CD4-positive, alpha-beta T cell treated with Interleukin-4 for 1 hour (primary cell): ENCODE results near the gene ZNF223.
A peak's percentile ranks its signal among the peaks of the same experiment; 100 is the strongest.

Experiments used
- DNase-seq, 2 donors: peaks; one replicate each; pipeline ENCODE4 v3.0.0-alpha.2; 2020 to 2022

ZNF223 gene

DNA sequence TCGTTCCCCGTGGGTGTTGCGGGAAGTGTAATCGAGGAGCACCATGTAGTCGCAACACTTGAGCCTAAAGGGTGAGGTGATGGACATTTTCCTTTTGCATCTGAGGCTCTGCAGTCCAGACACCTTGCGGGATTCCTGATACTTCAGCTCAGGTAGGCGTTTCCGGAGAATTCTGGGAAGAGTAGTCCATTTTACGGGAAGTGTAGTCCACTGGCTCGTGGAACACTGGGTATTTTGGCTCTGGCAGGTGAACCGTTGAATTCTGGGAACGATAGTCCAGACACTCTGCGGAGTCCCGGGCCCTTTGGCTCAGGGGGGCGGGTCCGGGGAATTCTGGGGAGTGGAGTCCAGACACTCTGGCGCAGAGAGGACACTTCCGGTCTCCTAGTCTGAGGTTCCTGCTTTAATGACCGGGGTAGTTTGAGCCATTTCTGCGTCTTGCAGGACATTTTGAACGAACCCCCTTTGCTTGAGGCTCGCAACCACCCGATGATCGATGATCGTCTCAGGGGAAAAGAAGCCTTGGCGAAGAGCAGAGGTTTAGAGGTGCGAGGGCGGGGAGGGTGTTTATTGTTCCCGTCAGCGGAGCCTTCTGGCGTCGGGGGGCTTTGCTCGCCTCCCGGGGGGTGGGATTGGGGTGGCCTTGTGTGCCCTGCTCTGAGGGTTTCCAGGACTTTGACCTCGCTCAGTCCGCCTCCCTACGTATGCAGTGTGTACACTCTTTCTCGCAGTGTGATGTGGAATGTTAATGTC is at the start of gene ZNF223:
ZNF223 (plus strand) TSS at position 387 of the 753 bp plus-strand sequence. CDS start 3,141 bp downstream, outside the sequence.
- peak; percentile 68 to 71 for DNase-seq

- no peak for DNase-seq
These were observed 49.6 kb upstream of the ZNF223 start for GRCh38 chr19:44002212-44002565.

DNA sequence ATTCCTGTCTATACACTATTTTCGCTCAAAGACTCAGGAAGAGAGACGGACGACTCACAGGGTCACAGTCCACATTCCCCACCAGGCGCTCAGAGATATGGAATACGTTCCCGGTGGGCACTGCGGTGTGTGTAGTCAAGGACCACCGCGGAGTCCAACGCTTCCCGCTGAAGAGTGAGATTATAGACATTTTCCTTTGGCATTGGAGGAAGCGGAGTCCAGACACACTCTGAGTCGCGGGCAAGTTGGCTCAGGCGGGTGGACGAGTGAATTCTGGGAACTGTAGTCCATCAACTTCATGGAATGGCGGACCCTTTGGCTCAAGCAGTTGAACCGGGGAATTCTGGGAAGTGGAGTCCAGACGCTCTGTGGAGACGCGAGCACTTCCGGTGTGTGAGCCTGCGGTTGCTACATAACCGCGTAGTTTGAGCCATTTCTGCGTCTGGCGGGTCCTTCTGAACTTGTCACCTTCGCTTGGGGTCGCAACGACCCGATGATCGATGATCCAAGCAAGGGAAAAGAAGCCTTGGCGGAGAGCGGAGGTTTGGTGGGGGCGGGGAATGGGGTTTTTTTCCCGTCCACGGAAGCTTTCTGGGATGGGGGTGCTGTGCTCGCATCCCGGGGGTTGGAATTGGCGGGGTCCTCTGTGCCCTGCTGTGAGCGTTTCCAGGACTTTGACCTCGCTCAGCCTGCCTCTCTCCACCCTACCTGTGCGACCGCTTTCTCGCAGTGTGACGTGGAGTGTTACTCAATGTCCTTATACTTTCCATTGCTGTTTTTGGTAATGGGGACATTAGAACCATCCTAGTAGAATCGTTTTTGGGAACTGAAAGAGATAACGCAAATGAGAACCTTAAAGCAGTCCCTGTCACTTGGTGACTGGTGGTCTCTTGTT is 49.0 kb upstream of the ZNF223 start, which contains the start of gene ZNF230:
ZNF230 (plus strand) TSS at position 392 of the 895 bp plus-strand sequence. CDS start 4,122 bp downstream, outside the sequence.
- peak; percentile 93 for DNase-seq

DNA sequence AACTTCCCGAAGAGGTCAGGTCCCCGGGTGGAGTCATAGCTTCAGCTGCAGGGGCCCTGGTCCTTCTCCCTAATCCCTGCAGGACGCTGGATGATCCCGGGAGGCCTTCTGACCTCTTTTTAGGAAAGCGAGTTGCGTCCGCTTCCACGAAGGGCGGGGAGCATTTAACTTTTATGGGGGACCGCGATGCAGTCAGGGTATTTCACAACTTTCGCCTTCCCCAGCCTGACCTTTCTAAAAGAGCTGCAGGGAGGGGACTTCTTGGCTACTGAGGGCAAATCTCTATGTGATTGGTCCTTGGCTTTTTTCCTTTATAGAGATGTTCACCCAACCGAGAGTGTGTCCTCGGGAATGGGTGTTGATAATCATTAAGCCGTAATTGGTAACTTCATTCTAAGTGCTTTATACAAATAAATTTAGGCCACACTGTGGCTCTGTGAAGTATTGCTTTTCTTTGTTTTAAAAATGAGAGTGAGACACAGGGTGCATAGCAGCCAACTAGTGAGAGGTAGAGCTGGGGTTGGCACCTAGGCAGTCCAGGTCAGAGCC is 48.3 kb upstream of the ZNF223 start:
- peak in 1 of 2 donors; percentile 23 for DNase-seq

DNA sequence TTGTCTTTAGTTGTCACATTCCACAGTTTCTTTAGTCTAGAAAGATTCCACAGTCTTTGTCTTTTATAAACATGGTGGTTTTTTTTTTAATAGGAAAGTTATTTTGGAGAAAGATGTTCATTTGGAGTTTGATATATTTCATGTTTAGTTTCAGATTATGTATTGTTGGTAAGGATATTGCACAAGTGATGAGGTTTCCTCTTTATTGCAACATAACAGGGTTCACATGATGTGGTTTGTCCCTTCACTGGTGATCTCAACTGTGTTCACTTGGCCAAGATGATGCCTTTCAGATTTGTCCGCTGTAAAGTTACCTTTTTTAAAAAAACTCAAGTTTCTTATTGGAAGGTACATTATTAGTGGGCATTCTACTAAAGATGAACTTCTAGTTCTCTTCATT is 45.9 kb upstream of the ZNF223 start:
- DNase-seq: no peak

GRCh38 chr19:44007473-44007872 is 44.4 kb upstream of the ZNF223 start:
- no peak for DNase-seq

DNA sequence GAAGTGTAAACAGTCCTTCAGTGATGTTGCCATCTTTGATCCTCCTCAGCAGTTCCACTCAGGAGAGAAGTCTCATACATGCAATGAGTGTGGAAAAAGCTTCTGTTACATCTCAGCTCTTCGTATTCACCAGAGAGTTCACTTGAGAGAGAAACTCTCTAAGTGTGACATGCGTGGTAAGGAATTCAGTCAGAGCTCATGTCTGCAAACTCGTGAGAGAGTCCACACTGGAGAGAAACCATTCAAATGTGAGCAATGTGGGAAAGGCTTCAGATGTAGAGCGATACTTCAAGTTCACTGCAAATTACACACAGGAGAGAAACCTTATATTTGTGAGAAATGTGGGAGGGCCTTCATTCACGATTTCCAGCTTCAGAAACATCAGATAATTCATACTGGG is 41.4 kb upstream of the ZNF223 start:
- no peak for DNase-seq

- DNase-seq: no peak
These were observed 32.3 kb upstream of the ZNF223 start for GRCh38 chr19:44019498-44019897.

DNA sequence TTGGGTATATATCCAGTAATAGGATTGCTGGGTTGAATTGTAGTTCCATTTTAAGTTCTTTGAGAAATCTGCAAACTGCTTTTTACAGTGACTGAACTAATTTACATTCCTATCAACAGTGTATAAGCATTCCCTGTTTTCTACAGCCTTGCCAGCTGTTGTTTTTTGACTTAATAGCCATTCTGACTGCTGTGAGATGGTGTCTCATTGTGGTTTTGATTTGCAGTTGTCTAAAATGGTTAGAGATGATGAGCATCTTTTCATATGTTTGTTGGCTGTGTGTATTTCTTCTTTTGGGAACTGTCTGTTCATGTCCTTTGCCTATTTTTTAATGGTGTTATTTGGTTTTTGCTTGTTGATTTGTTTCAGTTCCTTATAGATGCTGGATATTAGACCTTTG is 30.6 kb upstream of the ZNF223 start:
- DNase-seq: no peak

DNA sequence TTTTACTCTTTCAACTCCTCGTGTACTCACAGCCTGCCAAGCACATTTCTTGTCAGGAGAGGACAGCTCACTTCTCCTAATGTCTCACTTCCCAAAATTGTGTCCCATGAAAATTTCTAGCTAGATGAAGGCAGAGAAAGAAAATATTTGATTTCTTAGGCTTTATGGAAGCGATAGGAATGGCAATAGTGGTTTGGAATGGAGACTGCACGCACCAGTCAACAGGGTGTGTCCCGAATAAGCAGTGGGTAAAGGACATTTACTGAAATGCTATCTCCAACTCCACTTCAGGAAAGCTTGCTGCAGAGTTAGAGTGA is 27.0 kb upstream of the ZNF223 start:
- no peak for DNase-seq

GRCh38 chr19:44025217-44025936 is 26.5 kb upstream of the ZNF223 start, which contains the start of gene ZNF222:
Gene ZNF222 (plus strand): TSS chr19:44025379. CDS start chr19:44025437, 58 bp downstream.
- peak; percentile 86 to 87 for DNase-seq

GRCh38 chr19:44026622-44027021 is 25.2 kb upstream of the ZNF223 start:
- DNase-seq: no peak

DNA sequence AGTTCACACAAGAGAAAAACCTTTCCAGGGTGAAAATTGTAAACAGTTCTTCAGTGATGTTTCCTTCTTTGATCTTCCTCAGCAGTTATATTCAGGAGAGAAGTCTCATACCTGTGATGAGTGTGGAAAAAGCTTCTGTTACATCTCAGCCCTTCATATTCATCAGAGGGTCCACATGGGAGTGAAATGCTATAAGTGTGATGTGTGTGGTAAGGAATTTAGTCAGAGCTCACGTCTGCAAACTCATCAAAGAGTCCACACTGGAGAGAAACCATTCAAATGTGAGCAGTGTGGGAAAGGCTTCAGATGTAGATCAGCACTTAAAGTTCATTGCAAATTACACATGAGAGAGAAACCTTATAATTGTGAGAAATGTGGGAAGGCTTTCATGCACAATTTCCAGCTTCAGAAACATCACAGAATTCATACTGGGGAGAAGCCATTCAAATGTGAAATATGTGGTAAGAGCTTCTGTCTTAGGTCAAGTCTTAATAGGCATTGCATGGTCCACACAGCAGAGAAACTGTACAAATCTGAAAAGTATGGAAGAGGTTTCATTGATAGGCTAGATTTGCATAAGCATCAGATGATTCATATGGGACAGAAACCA is 19.7 kb upstream of the ZNF223 start:
- DNase-seq: no peak

- DNase-seq: no peak
These were observed 9.7 kb upstream of the ZNF223 start for GRCh38 chr19:44042147-44042546.

DNA sequence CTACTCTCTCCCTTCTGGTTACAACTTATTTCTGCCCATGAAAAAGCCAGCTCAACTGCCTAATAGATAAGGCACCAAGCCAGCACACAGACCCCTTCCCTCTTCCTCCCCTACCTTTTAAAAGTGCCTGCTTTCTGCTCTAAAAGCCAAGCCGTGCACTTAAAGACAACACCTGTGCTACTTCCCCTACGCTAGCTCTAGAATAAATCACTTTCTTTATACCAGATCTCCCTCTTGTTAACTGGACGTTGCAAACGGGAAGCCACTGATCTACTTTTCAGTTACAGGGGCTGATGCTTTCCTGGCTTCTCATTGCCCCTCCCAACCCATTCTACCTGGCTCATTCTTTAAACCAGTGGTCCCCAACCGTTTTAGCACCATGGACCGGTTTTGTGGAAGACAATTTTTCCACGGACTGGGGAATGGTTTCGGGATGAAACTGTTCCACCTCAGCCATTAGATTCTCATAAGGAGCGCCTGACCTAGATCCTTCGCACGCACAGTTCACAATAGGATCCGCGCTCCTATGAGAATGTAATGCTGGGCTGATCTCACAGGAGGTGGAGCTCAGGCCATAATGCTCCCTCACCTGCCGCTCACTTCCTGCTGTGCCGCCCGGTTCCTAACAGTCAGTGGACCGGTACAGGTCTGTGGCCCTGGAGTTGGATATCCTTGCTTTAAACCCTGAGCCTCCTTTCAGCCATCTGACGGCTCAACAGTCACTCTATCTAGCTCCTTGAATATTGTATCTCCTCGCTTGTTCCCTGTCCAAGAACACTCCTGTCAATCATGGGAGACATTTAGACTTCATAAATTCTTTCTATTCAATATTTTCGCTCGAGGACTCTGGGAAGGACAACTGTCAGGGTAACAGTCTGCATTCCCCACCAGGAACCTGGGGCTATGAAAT is 841 bp upstream of the ZNF223 start:
- peak; percentile 20 to 24 for DNase-seq

DNA sequence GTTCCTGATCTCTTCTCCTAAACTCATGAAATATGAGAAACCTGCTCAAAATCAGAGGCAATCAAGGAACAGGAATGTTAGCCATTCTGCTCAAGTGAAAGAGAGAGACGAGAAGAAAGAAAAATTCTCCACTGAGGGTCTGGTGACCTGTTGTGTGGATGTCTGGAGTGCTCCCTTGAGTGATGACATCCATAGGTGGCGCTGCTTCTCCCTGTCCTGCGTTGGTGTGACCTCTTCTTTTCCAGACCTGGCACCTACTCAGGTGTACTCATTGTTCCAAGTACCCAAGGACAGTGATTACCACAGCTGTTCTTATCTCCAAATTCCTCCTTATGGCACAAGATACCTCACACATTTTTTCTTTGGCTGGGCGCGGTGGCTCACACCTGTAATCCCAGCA is 4.0 kb downstream of the ZNF223 start:
- DNase-seq: no peak

GRCh38 chr19:44059229-44059628 is 7.4 kb downstream of the ZNF223 start:
- DNase-seq: no peak

- DNase-seq: no peak
These were observed 9.2 kb downstream of the ZNF223 start for GRCh38 chr19:44061038-44061437.

- no peak for DNase-seq
These were observed 14.5 kb downstream of the ZNF223 start for GRCh38 chr19:44066305-44066704.

DNA sequence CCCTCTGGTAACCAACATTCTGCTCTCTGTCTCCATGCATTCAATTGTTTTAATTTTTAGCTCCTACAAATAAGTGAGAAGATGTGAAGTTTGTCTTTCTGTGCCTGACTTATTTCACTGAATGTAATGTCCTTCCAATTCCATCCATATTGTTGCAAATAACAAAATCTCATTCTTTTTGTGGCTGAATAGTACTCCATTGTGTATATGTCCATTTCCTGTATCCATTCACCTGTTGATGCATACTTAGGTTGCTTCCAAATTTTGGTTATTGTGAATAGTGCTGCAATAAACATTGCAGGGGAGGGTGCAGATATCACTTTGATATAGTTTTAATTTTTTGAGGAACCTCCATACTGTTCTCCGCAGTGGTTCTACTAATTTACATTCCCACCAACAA is 17.6 kb downstream of the ZNF223 start:
- no peak for DNase-seq

GRCh38 chr19:44071824-44072542 is 20.1 kb downstream of the ZNF223 start, which contains the start of gene ZNF284:
Gene ZNF284 (plus strand): TSS chr19:44072159. CDS start chr19:44076390, 4,231 bp downstream.
- peak; percentile 91 to 92 for DNase-seq
